Left ventricle myocardium inferior (tissue), 1 donor: ENCODE measurements around the gene KLB. TPM values are rescaled to one million over a fixed set of nuclear protein-coding genes. Genes with fewer than 3 reads are reported as not detected.
"Not testable (repeated sequence)": the region's sequence is repeated elsewhere in the genome, so short reads cannot be mapped to it uniquely, and the experiment has no call there.

Source experiments
- DNase-seq: peaks from one replicate; pipeline ENCODE4 v3.0.0-alpha.2; 2020
- H3K27ac ChIP-seq: fragments of 200-600 bp; replicated peaks from 2 replicates; pipeline ENCODE4 v1.8.0; 2021
- H3K27me3 ChIP-seq: fragments of 200-600 bp; 2 replicates; pipeline ENCODE4 v1.8.0; 2021; ENCODE audit warnings: low read depth
- H3K36me3 ChIP-seq: fragments of 200-600 bp; 2 replicates; pipeline ENCODE4 v1.8.0; 2021
- H3K4me1 ChIP-seq: fragments of 200-600 bp; 2 replicates; pipeline ENCODE4 v1.8.0; 2021
- H3K4me3 ChIP-seq: fragments of 200-600 bp; 2 replicates; pipeline ENCODE4 v1.8.0; 2021; ENCODE audit warnings: mild to moderate bottlenecking, moderate library complexity
- H3K9me3 ChIP-seq: fragments of 200-600 bp; replicated peaks from 2 replicates; pipeline ENCODE4 v1.8.0; 2021
- CTCF ChIP-seq: fragments of 200-600 bp; IDR thresholded peaks from 2 replicates; pipeline ENCODE4 v1.8.0; 2021; ENCODE audit warnings: antibody characterized with exemption, mild to moderate bottlenecking, borderline replicate concordance
- intact Hi-C: fragments of 100-400 bp; cut with micrococcal nuclease; formaldehyde crosslinking; loops from one replicate; pipeline ENCODE4 v1.11.0; 2022
- total RNA-seq: library from RNA; stranded (reverse); fragmentation: NEBNext Ultra II Directional; extraction: Animal tissue kit (Norgen Biotek cat#: 25700); gene quantifications from one replicate; pipeline ENCODE4 v1.2.1, GENCODE V29; 2021
- donor health status: DM: no; HTN: yes; CAD: no; lungs with severe emphysema.

KLB gene
- total RNA-seq, 1 donor from 2014 or later, result not detected

DNA sequence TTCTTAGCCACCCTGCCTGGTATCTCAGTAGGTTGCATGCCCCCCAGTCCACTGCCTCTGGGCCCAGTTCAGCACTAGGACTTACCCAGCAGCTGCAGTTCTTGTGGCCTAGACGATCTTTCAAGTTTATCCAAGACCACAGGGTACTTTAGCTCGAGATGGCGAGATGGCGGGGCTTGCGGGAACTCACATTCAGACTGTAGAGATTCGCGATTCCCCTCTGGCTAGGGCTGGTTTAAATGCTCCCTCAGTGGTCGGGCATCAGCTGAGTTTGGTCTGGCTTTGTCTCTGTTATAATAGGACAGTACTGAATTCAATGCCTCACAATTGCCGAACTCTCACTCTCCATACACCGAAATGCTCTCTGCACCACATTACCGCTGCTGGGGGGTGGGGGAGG, 22.2 kb upstream of the KLB start:
- Histone ChIP-seq H3K9me3 (peaks cover 1% of the 10 kb centered on the region), H3K27ac (no peak overlapping the region), H3K4me3 (no peak overlapping the region), H3K27me3 (peaks cover 36% of the 10 kb centered on the region), H3K4me1 (no peaks in the 10 kb centered on the region), H3K36me3 (no peaks in the 10 kb centered on the region)
- no peak for DNase-seq
- no peak for TF ChIP-seq CTCF
- intact Hi-C loops, result no loop called here

DNA sequence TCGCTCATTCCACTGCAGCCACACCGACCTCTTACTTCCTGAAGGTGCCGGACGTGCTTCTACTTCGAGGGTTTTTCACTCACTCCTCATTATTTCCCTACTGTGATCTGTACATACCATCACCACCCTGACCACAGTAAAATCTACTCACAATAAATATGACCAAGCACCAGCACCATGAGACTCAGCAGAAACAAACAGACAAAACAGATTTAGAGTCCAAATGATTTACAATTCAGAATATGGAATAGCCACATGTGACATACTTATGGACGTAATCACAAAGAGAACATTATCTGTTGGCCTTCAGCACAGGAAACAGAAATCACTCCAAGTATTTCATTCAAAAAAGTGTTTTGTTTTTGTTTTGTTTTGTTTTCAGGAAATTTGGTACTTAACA, 16.1 kb upstream of the KLB start:
- H3K36me3 ChIP-seq, result no peaks in the 10 kb centered on the region
- intact Hi-C loops, result no loop called here
- H3K27ac ChIP-seq, result no peak overlapping the region
- H3K4me1 ChIP-seq, result no peaks in the 10 kb centered on the region
- DNase-seq, result no peak
- peaks cover 12% of the 10 kb centered on the region for H3K27me3 ChIP-seq
- no peaks in the 10 kb centered on the region for H3K9me3 ChIP-seq
- no peak for TF ChIP-seq CTCF
- H3K4me3 ChIP-seq, result no peak overlapping the region

DNA sequence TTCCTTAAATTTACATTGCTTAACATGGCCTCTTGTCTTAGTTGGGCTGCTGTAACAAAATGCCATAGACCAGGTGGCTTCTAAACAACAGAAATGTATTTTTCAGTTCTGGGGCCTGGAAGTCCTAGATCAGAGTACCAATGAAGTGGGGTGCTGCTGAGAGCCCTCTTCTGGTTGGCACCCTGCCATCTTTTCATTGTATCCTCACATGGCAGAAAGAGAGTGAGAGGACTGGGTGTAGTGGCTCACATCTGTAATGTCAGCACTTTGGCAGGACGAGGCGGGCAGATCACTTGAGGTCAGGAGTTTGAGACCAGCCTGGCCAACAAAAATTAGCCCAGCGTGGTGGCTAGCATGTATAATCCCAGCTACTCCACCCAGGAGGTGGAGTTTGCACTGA, 12.0 kb upstream of the KLB start:
- no peak overlapping the region for H3K4me3 ChIP-seq
- H3K36me3 ChIP-seq, result no peaks in the 10 kb centered on the region
- intact Hi-C loops, result no loop called here
- DNase-seq, result no peak
- no peaks in the 10 kb centered on the region for H3K4me1 ChIP-seq
- H3K27ac ChIP-seq, result no peak overlapping the region
- no peak for TF ChIP-seq CTCF
- peaks cover under 1% of the 10 kb centered on the region for H3K27me3 ChIP-seq
- no peaks in the 10 kb centered on the region for H3K9me3 ChIP-seq

DNA sequence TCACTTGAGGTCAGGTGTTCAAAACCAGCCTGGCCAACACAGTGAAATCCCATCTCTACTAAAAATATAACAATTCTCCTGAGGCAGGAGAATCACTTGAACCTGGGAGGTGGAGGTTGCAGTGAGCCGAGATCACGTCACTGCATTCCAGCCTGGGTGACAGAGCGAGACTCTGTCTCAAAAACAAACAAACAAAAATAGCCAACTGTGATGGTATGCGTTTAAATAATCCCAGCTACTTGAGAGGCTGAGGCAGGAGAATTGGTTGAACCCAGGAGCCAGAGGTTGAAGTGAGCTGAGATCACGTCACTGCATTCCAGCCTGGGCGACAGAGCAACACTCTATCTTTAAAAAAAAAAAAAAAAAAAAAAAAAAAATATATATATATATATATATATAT, 5.1 kb upstream of the KLB start:
- intact Hi-C loops, result not testable (repeated sequence)

DNA sequence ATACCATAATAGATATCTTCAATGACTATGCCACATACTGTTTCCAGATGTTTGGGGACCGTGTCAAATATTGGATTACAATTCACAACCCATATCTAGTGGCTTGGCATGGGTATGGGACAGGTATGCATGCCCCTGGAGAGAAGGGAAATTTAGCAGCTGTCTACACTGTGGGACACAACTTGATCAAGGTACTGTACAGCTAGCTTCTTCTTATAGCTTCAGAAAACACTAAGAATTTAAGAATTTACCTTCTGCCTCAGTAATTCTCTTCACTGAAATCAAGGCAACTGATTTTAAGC, 805 bp downstream of the KLB start:
- H3K36me3 ChIP-seq, result no peaks in the 10 kb centered on the region
- H3K4me1 ChIP-seq, result no peaks in the 10 kb centered on the region
- peaks cover 5% of the 10 kb centered on the region for H3K27me3 ChIP-seq
- no peak for TF ChIP-seq CTCF
- no peak for DNase-seq
- no peak overlapping the region for H3K4me3 ChIP-seq
- intact Hi-C loops, result no loop called here
- H3K9me3 ChIP-seq, result no peaks in the 10 kb centered on the region
- H3K27ac ChIP-seq, result no peak overlapping the region

More for the DNA sequence above, 5.1 kb upstream of the KLB start:
- not testable (repeated sequence) for H3K36me3 ChIP-seq, H3K4me3 ChIP-seq, DNase-seq, H3K27ac ChIP-seq, H3K27me3 ChIP-seq, H3K9me3 ChIP-seq, H3K4me1 ChIP-seq

GRCh38 chr4:39410415-39410814, 3.7 kb downstream of the KLB start:
- peak; percentile 16 for TF ChIP-seq CTCF
- intact Hi-C loops, result no loop called here
- Histone ChIP-seq H3K36me3 (no peaks in the 10 kb centered on the region), H3K27ac (no peak overlapping the region), H3K27me3 (peaks cover 5% of the 10 kb centered on the region), H3K4me1 (no peaks in the 10 kb centered on the region), H3K9me3 (no peaks in the 10 kb centered on the region), H3K4me3 (no peak overlapping the region)
- no peak for DNase-seq

- H3K4me3 ChIP-seq, H3K27ac ChIP-seq, H3K36me3 ChIP-seq, H3K4me1 ChIP-seq, intact Hi-C loops, H3K27me3 ChIP-seq, DNase-seq, H3K9me3 ChIP-seq: not testable (repeated sequence)
These were observed 4.8 kb downstream of the KLB start for GRCh38 chr4:39411561-39411960.
